Activated naive CD8-positive, alpha-beta T cell treated with anti-CD3 and anti-CD28 coated beads, Interleukin-2, amount 50 U/mL, for 16 hours (primary cell): ENCODE measurements around the gene TRIM73.
"Not testable (repeated sequence)": the region's sequence is repeated elsewhere in the genome, so short reads cannot be mapped to it uniquely, and the experiment has no call there.

Experiments used
- DNase-seq: peaks from one replicate; pipeline ENCODE4 v3.0.0-alpha.2; 2020; ENCODE audit warnings: low read depth, low spot score

The TRIM73 gene

DNA sequence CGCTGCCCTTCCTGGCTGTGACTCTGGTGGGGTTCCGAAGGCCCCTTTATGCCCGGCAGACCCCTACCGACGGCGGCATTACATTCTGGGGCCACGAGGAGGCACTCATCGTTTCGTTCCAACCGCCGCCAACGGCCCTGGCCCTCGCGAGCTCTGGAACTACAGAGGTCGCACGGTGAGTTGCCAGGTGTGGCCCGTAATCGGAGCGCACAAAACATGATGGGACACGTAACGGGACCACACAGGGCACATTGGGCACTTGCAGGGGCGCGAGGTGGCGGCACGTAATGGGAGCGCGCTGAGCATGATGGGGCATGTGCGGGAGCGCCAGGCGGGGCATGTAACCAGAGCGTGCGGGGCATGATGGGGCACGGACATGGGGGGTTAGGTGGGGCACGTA lies at the start of gene TRIM73:
TRIM73 (plus strand) TSS at position 301 of the 400 bp plus-strand sequence. CDS start 3,305 bp downstream, outside the sequence.
- not testable (repeated sequence) for DNase-seq

DNA sequence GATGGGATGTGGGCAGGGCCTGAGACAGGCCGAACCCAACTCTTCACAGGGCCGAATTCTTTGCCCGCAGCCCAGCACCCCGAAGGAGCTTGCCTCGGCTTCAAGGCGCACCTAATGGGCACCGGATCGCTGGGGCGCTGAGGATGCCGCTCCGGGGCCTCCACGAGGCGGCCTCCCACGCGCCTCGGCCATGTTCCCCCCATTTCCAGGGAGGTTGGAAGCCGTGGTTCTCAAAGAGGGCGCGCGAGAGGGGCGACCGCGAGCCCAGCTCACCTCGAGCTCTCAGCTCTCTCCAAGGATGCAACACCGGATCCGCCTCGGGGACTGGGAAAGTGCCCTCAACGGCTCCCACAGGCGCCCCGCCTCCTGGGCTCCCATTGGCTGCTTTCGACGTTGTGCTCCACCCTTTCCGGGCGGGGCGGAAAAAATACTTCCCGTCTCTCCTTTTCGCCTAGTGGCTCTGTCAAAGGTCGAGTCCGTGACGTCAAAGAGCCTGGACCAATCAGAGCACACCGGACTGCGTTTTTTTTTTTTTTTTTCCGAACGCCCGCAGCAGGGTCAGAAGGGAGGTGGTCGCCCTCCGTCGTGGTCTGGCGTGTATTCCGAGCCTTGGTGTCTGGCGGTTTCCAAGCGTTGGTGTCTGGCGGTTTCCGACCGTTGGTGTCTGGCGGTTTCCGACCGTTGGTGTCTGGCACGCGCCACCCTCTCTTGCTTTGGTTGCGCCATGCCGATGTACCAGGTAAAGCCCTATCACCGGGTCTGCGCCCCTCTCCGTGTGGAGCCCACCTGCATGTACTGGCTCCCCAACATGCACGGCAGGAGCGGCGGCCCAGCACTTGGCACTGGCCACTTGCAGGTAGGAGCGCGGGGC lies 36.5 kb upstream of the TRIM73 start:
- peak; percentile 0 for DNase-seq

DNA sequence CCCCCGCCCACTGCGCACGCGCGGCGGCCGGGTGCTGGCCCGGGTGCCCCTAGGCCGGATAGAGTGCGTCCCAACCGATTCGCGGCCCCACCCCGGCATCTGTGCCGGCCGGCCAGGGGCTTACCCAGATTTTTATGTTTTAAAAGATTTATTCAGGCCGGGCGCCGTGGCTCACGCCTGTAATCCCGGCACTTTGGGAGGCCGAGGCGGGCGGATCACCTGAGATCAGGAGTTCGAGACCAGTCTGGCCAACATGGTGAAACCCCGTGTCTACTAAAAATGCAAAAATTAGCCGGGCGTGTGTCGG lies 35.9 kb upstream of the TRIM73 start:
- DNase-seq, result not testable (repeated sequence)

DNA sequence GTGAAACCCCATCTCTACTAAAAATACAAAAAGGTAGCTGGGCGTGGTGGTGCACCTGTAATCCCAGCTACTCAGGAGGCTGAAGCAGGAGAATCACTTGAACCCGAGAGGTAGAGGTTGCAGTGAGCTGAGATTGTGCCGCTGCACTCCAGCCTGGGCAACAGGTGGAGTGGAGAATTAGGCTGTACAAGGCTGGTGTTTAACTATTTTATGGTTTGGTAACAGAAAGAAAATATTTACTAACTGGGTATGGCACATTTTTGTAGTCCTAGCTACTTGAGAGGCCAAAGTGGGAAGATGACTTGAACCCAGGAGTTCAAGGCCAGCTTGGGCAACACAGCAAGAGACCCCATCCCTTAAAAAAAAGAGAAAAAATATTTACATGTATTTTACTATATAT lies 31.4 kb upstream of the TRIM73 start:
- DNase-seq, result not testable (repeated sequence)

DNA sequence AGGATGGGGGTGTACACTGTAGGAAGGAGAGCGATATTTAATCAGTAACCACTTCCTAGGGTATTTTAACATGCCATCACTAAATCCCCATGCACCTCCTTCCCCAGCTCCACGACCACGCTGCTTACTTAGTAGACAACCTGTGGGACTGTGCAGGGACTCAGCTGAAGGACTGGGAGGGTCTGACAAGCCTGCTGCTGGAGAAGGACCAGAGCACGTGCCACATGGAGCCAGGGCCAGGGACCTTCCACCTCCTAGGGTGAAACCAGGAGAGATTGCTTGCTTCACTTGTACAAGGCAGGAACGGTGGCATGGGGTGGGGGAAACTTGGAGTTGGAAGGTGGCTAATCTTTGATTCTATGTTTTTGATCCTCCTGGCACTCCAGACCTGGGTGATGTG lies 28.8 kb upstream of the TRIM73 start:
- DNase-seq, result not testable (repeated sequence)

DNA sequence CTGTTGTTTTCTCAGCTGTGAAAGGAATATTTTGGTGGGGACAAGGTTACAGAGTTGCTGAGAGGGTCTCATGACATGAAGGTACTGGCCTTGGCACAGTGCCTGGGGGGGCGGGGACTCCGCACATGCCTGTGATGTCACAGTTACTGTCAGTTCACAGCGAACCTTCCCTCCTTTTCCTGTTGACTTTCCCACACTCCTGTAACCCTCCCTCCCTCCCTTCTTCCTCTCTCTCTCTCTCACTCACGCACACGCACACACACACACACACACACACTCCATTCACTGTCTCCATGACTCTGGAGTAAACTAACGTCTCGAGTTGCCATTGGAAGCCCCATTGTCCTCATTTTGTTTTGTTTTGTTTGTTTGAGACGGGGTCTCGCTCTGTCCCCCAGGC lies 28.1 kb upstream of the TRIM73 start:
- not testable (repeated sequence) for DNase-seq

DNA sequence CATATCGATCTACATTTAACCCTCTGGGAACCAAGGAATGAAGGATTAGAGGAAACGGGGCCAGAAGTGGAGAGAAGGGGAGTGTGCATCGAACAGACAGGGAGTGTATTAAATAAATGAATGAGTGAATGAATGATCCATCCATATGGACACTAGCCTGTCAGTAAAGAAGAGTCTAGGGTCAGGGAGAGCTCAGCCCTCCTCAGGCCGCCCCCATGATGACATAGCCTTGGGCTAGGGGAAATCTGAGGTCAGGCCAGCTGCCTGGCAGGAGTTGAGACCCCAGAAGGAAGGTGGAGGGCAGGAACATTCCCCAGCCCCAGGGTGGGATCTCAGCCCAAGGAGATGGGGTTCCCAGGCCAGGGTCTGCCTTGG lies 21.3 kb upstream of the TRIM73 start:
- DNase-seq, result not testable (repeated sequence)

DNA sequence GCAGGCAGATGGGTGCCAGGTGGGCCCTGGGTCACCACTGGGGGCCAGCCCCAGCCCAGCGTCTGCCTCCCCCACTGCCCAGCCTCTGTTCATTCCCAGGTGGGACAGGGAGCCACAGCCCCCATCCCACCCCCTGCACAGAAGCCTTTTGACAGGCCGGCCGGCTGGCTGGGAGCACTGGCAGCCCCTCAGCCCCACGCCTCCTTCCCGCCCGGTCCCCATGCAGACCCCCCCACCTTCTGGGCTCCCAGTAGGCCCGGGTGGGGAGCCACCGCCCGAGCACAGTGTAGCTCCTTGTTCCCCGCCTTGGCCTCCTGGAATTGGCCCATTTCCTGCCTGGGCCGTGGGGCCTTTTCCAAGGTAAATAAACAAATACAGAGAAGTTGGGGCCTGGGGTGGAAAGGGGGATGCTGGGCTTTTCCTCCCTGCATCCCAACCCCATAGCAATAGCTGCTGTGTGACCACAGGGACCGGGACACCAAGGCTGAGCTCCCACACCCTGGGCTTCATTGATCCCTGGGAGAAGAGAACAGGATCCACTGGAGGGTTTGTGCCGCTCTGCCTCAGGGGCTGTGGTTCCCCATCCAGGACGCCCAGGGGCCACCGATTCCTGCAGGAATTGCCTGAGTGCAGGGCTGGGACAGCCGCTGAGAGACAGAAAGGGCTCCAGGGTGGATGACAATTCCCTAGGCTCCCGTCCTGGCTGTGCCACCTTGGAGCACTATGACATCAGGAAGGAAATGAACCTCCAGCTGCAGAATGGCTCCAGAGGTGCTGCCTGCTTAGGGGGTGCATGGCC lies 20.7 kb upstream of the TRIM73 start:
- DNase-seq, result not testable (repeated sequence)

DNA sequence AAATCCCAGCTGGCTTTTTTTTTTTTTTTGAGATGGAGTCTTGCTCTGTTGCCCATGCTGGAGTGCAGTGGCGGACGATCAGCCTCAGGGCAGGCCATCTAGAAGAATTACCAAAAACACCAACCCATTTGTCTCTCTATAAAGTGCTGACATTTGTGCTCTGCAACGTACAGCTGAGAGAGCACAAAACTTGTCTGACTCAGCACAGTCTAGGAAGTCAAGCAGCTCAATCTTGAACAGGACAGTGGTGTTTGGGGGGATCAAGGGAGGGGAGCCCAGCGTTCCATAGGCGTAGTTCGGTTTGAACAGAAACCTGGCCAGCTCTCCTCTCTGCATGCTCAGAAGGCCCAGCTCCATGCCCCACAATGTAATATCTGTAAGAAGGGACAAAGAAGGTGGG lies 2.2 kb upstream of the TRIM73 start:
- not testable (repeated sequence) for DNase-seq

DNA sequence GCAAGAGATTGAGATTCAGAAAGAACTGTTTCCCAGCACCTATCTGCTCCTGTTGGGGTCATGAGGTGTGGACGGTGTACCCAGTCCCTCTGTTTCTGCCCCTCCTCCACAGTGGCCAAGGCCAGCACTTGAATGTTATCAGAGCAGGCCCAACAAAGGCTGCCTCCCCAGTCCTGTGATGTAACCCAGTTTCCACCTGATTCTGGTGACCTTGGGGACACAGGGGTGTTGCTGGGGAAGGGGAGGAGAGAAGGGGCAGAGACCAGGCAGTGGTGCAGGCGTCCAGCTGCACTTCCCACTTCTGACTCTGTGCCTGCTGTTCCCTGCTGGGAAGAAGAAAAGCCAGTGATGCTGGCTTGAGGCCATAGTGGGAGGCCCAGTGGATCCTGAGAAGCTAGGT lies 2.4 kb downstream of the TRIM73 start:
- not testable (repeated sequence) for DNase-seq

DNA sequence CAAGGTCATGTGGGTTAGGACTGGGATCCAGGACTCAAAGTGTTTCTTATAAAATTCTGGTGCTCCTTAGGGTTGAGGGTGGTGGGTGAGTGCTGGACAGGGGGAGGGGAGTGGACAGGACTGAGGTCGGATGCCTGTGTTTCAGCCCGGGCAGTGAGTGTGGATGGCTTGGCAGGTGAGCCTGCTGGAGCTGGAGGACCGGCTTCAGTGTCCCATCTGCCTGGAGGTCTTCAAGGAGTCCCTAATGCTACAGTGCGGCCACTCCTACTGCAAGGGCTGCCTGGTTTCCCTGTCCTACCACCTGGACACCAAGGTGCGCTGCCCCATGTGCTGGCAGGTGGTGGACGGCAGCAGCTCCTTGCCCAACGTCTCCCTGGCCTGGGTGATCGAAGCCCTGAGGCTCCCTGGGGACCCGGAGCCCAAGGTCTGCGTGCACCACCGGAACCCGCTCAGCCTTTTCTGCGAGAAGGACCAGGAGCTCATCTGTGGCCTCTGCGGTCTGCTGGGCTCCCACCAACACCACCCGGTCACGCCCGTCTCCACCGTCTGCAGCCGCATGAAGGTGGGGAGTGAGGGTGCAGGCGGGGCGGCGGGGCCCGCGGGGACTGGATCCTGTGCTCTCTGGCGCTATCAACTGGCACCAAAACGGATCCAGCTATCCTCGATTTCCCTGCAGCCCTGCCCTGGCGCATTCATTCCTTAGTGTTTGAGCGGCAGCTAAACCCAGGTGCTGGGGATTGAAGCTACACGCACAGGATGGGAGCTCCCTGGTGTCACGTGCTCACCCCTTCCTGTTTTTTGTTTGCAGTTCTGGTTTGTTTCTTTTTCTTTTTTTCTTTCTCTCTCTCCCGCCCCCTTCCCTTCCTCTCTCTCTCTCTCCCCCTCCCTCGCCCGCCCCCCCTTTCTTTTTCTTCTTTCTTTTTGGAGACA lies 3.6 kb downstream of the TRIM73 start:
- DNase-seq, result not testable (repeated sequence)

DNA sequence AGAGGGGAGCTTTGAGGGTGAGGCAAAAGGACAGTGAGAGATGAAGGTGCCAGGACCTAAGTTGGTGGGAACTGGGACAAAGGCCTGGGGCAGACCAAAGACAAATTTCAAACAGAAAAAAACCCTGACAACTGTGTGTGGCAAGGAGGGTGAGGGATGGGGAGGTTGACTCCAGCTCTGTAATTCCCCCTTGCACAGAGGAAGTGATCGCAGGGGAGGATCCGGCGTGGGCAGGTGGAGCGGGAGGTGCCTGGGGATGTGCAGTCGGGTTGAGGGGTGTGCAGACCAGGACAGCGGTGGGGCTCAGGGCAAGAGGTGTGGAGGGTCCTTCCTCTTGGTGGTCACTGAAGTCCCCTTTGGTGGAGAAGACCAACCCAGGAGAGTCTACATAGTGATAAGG lies 5.1 kb downstream of the TRIM73 start:
- not testable (repeated sequence) for DNase-seq

DNA sequence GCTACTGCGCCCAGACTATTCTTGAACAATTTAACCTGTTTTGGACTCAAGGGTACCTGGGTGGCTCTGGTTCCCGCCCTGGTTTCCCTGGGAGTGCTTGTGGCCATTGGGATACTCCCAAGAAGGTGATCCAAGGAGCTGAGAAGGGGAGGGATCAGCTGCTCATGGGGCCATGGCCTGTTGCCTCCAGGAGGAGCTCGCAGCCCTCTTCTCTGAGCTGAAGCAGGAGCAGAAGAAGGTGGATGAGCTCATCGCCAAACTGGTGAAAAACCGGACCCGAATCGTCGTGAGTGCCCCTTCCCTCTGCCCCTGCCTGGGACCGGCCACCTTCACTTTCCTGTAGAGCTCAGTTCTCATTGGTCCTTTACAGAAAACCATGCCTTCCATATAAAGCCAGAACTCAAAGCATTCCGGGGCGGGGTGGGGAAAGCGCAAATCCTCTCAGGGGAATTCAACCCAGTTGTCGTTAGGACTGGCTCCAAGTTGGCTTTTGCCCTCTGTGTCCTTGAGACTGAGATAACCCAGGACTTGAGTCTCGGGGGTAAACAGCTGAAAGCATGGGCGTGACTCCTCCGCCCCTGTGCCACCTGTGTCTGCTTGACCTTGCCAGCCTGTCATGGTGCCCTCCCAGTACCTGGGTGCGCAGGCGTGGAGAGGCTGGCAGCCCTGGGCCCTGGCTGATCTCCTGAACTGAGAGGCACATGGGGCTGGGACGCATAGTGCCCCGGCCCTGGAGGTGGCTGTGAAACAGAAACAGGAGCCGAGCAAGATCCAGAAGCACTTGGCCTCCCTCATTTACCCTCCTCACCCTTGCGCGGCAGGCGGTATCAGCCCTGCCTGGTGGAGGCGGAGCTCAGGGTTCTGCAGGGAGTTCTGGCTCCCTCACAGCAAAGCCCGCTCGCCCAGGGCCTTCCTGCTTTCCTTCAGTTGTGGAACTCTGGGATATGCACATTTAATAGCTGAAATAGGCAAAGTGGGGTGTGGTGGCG lies 8.3 kb downstream of the TRIM73 start:
- not testable (repeated sequence) for DNase-seq

DNA sequence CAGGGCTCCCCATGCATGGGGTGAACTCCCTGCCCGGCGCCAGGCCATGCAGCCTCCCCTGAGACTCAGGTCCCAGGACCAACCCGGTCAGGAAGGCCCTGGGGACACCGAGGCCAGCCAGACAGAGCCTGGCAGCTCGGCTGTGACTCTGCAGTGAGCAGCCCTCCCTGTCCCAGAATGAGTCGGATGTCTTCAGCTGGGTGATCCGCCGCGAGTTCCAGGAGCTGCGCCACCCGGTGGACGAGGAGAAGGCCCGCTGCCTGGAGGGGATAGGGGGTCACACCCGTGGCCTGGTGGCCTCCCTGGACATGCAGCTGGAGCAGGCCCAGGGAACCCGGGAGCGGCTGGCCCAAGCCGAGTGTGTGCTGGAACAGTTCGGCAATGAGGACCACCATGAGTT lies 9.2 kb downstream of the TRIM73 start:
- not testable (repeated sequence) for DNase-seq

DNA sequence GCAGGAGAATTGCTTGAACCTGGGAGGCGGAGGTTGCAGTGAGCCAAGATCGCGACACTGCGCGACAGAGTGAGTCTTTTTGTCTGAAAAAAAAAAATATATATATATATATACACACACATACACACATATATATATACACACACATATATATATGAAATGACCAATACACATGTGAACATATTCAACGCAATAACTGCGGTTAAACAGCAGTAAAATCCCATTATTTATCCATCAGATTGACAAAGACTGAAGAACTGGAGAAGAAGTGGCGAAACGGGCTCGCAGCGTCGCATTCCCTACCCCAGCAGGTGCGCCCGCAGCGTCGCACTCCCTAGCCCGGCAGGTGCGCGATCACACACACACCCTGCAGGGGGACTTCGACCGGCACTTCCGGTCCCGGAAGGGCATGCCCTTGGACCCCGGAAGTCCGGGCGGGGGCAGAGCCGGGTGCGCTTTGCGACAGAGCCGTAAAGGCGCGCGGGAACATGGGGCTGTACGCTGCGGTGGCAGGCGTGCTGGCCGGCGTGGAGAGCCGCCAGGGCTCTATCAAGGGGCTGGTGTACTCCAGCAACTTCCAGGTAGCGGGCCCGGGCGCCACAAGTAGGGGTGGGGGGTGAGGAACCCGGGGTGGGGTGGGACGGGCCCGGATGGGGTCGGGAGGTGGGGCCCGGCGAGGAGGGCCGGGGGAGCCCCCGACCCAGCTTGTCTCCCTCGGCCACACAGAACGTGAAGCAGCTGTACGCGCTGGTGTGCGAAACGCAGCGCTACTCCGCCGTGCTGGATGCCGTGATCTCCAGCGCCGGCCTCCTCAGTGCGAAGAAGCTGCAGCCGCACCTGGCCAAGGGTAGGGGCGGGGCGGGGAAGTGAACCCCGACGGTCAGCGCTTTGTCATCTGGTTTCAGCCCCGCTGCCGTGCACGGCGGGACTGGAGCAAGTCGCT lies 14.7 kb downstream of the TRIM73 start:
- not testable (repeated sequence) for DNase-seq

DNA sequence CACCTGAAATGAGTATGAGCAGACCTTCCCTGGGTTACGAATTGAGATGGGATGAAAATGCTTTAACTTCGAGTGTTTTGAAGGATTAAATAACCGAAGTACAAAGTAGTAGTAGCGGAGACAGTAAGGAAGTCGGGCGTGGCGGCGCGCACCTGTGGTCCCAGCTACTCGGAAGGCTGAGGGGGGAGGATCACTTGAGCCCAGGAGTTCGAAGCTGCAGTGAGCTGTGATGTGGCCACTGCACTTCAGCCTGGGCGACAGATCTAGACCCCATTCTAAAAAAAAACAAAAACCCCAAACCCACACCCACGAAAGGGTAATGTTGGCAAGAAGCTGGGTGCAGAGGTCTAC lies 15.4 kb downstream of the TRIM73 start:
- not testable (repeated sequence) for DNase-seq

DNA sequence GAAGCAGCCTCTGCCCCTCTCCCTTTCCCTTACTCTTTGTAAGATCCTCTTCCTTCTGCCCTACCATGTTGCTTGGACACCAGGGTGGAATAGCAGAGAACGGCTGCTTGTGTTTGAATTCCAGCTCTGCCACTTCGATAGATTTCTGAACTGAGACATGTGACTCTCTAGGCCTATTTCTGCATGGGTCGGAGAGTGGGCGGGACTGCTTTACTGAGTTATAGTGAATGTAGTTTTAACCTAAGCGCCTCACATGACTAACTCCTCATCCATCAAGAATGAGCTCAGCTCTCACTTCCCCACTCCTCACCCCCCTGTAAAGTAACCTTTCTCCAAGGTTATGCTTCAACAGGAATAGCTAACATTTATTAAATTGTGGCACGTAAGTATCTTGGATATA lies 18.8 kb downstream of the TRIM73 start:
- not testable (repeated sequence) for DNase-seq

DNA sequence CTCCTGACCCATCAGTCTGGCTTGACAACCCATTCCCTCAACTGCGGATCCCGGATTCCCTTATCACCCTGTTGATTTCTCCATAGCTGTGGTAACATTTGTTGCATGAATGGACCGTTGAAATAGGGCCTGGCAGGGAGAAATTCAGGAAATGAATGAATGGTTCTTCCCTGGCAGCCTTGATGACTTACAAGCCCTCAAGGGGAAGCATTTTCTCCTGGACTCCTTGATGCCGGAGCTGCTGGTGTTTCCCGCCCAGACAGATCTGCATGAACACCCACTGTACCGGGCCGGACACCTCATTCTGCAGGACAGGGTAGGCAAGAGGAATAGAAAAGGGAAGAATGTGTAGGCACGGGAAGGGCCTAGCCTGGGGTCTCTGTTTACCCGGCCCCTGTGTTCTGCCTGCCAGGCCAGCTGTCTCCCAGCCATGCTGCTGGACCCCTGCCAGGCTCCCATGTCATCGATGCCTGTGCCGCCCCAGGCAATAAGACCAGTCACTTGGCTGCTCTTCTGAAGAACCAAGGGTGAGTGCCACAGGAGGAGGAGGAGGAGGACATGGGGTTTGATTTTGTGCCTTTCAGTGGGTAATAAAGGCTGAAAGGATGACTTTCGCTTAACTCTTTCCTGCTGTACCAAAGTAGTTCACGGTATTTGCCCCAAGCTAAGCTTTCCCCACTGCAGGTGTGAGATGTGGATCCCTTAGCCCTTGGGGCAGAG lies 19.4 kb downstream of the TRIM73 start:
- not testable (repeated sequence) for DNase-seq

DNA sequence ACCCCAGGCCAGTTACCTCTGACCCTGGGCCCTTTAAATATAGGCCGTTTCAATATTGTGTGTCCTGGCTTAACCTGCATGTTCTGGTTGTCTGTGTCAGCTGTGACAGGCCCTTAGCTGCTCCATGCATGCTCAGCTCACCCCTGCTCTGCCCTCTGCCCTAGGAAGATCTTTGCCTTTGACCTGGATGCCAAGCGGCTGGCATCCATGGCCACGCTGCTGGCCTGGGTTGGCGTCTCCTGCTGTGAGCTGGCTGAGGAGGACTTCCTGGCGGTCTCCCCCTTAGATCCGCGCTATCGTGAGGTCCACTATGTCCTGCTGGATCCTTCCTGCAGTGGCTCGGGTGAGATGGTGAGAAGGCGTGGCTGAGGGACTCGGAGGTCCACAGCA lies 20.0 kb downstream of the TRIM73 start:
- DNase-seq, result not testable (repeated sequence)
